GM18873 (cell line): ENCODE data around the gene SUB1.

Experiments
- ATAC-seq: cut with Tn5 transposase; IDR thresholded peaks from one replicate; pipeline ENCODE4 v1.9.1; 2021; ENCODE audit warnings: mild to moderate bottlenecking, moderate library complexity, moderate number of reproducible peaks; ENCODE audit not compliant: unreplicated experiment, low FRiP score

The SUB1 gene

DNA sequence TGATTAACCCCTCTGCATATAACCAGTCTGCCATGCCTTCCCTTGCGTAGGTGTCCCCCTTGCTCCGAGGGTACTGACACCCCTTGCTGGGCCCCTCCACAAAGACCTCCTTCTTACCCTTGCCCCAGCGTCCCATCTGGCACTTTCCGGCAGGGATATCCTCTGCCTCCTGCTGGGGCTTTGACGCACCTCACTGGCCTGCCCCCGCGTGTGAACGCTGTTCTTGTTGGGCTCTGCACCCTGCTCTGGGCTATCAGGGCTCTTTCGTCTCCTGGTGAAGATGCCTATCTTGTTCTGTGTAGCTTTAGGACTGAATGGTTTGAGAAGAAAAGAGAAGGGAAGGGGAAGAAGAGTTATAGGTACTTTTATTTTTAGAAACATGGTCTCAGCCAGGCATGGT is 53.0 kb downstream of the SUB1 start:
- no peak for ATAC-seq

GRCh38 chr5:32639943-32640342 is 54.6 kb downstream of the SUB1 start:
- no peak for ATAC-seq

GRCh38 chr5:32642276-32643002 is 57.1 kb downstream of the SUB1 start:
- ATAC-seq, result no peak

DNA sequence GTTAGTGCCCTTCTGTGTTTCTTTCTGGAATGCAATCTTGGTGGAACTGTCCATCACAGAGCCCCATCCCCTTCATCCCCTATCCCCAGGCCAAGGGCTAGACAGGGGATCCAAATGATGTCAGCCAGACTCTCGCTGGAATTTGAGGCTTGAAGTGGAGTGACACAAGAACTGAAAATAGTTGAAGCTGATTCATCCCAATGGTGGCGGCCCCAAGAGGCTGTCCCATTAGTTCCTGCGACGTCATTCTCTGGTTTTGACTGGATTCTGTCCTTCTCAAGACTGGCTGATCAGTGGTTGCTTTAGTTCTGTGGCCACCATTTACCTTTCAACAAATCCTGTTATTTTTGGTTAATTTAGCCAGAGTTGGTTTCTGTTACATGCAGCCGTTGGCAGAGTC is 59.9 kb downstream of the SUB1 start:
- no peak for ATAC-seq

- no peak for ATAC-seq
Observed at GRCh38 chr5:32646061-32646969, 61.0 kb downstream of the SUB1 start.

GRCh38 chr5:32651088-32651487 is 65.7 kb downstream of the SUB1 start:
- ATAC-seq, result no peak

DNA sequence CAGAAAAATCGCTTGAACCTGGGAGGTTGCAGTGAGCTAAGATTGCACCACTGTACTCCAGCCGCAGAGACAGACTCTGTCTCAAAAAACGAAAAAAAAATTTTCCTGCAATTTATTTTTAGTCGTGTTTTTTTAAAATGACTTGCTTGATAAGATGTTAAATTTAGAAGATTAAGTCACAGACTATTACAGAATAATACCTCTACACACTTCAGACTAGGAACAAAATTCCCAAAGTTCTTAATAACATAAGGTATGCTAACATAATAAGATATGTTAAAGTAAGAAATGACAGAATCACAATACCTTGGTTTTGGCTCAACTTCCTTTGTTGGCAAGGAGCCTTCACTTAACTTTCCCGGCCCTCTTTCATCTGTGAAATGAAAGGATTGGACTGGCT is 66.3 kb downstream of the SUB1 start:
- no peak for ATAC-seq
